NCI-H1048 (cell line): ENCODE measurements around the gene RIGI.
A peak's percentile ranks its signal among the peaks of the same experiment; 100 is the strongest.
"Not testable (repeated sequence)": the region's sequence is repeated elsewhere in the genome, so short reads cannot be mapped to it uniquely, and the experiment has no call there.

ENCODE experiments used
- DNase-seq: peaks from one replicate; lab custom pipeline; 2025; lab: John Stamatoyannopoulos, UW

The RIGI gene

GRCh38 chr9:32526707-32527048 is 682 bp upstream of the RIGI start:
- no peak for DNase-seq

- no peak for DNase-seq
These were observed 326 bp downstream of the RIGI start for GRCh38 chr9:32525709-32526030.

- no peak for DNase-seq
These were observed 896 bp downstream of the RIGI start for GRCh38 chr9:32524892-32525708.

GRCh38 chr9:32524558-32524891 is 1.5 kb downstream of the RIGI start:
- DNase-seq, result not testable (repeated sequence)

- DNase-seq, result no peak
These were observed 2.1 kb downstream of the RIGI start for GRCh38 chr9:32523910-32524309.

GRCh38 chr9:32518276-32518675 is 7.7 kb downstream of the RIGI start:
- DNase-seq, result no peak

GRCh38 chr9:32516241-32516640 is 9.8 kb downstream of the RIGI start:
- no peak for DNase-seq

- no peak for DNase-seq
These were observed 17.3 kb downstream of the RIGI start for GRCh38 chr9:32508728-32509127.

- DNase-seq, result no peak
These were observed 23.0 kb downstream of the RIGI start for GRCh38 chr9:32503008-32503407.

GRCh38 chr9:32502464-32502863 is 23.5 kb downstream of the RIGI start:
- DNase-seq, result no peak

- peak; percentile 84 for DNase-seq
These were observed 24.1 kb downstream of the RIGI start for GRCh38 chr9:32501868-32502267.

- DNase-seq, result no peak
These were observed 25.2 kb downstream of the RIGI start for GRCh38 chr9:32500768-32501167.

- DNase-seq, result no peak
These were observed 28.1 kb downstream of the RIGI start for GRCh38 chr9:32497921-32498320.

GRCh38 chr9:32490601-32491000 is 35.4 kb downstream of the RIGI start:
- DNase-seq, result no peak

GRCh38 chr9:32487981-32488380 is 38.0 kb downstream of the RIGI start:
- no peak for DNase-seq

GRCh38 chr9:32486839-32487562 is 39.0 kb downstream of the RIGI start:
- DNase-seq, result no peak

GRCh38 chr9:32483343-32483742 is 42.7 kb downstream of the RIGI start:
- no peak for DNase-seq
